Osteocyte (in vitro differentiated cells): ENCODE results near the gene PRSS12. TPM values are rescaled to one million over a fixed set of nuclear protein-coding genes. Genes with fewer than 3 reads are reported as not detected.

ENCODE experiments used
- DNase-seq: peaks from one replicate; pipeline ENCODE4 v3.0.0; 2021; ENCODE audit warnings: mixed read lengths; ENCODE audit not compliant: unreplicated experiment; ENCODE audit errors: extremely low spot score
- H3K27ac Mint-ChIP-seq: one replicate; pipeline ENCODE4 v1.8.0; 2021; ENCODE audit warnings: mild to moderate bottlenecking, mixed read lengths; ENCODE audit not compliant: unreplicated experiment
- H3K27me3 Mint-ChIP-seq: one replicate; pipeline ENCODE4 v1.8.0; 2021; ENCODE audit warnings: mixed read lengths; ENCODE audit not compliant: unreplicated experiment
- H3K36me3 Mint-ChIP-seq: one replicate; pipeline ENCODE4 v1.8.0; 2021; ENCODE audit warnings: mixed read lengths; ENCODE audit not compliant: unreplicated experiment
- H3K4me1 Mint-ChIP-seq: one replicate; pipeline ENCODE4 v1.8.0; 2021; ENCODE audit warnings: mixed read lengths; ENCODE audit not compliant: unreplicated experiment
- H3K4me3 Mint-ChIP-seq: one replicate; pipeline ENCODE4 v1.8.0; 2021; ENCODE audit warnings: mild to moderate bottlenecking, moderate library complexity, mixed read lengths; ENCODE audit not compliant: unreplicated experiment
- H3K9me3 Mint-ChIP-seq: one replicate; pipeline ENCODE4 v1.8.0; 2021; ENCODE audit warnings: mixed read lengths; ENCODE audit not compliant: unreplicated experiment
- total RNA-seq: library from RNA; stranded (reverse); gene quantifications from 2 replicates; pipeline ENCODE4 v1.2.1, GENCODE V29; 2021
- TF ChIP-seq, protein P1 (sequence below): fragments of 200-600 bp; sonication (generic); IDR thresholded peaks from 2 replicates; pipeline ENCODE4 v1.5.0; 2021; ENCODE audit warnings: antibody characterized with exemption, mild to moderate bottlenecking, moderate library complexity

PRSS12 gene
- total RNA-seq, 1 donor from 2014 or later, result 15.3 TPM

GRCh38 chr4:118351851-118352827, 664 bp downstream of the PRSS12 start:
- peak overlapping the region; percentile 75 for H3K4me3 Mint-ChIP-seq
- DNase-seq, result no peak
- TF ChIP-seq, protein P1, sequence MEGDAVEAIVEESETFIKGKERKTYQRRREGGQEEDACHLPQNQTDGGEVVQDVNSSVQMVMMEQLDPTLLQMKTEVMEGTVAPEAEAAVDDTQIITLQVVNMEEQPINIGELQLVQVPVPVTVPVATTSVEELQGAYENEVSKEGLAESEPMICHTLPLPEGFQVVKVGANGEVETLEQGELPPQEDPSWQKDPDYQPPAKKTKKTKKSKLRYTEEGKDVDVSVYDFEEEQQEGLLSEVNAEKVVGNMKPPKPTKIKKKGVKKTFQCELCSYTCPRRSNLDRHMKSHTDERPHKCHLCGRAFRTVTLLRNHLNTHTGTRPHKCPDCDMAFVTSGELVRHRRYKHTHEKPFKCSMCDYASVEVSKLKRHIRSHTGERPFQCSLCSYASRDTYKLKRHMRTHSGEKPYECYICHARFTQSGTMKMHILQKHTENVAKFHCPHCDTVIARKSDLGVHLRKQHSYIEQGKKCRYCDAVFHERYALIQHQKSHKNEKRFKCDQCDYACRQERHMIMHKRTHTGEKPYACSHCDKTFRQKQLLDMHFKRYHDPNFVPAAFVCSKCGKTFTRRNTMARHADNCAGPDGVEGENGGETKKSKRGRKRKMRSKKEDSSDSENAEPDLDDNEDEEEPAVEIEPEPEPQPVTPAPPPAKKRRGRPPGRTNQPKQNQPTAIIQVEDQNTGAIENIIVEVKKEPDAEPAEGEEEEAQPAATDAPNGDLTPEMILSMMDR, result no peak
- peak overlapping the region; percentile 50 for H3K27ac Mint-ChIP-seq
- no peaks in the 10 kb centered on the region for H3K9me3 Mint-ChIP-seq
- H3K36me3 Mint-ChIP-seq, result no peaks in the 10 kb centered on the region
- H3K4me1 Mint-ChIP-seq, result peaks cover 36% of the 10 kb centered on the region
- H3K27me3 Mint-ChIP-seq, result no peaks in the 10 kb centered on the region

GRCh38 chr4:118350961-118351360, 1.8 kb downstream of the PRSS12 start:
- Mint-ChIP-seq H3K9me3 (no peaks in the 10 kb centered on the region), H3K4me3 (peak overlapping the region; percentile 23), H3K36me3 (no peaks in the 10 kb centered on the region), H3K4me1 (peaks cover 36% of the 10 kb centered on the region), H3K27ac (no peak overlapping the region), H3K27me3 (no peaks in the 10 kb centered on the region)
- TF ChIP-seq, protein P1, result no peak
- DNase-seq, result no peak

DNA sequence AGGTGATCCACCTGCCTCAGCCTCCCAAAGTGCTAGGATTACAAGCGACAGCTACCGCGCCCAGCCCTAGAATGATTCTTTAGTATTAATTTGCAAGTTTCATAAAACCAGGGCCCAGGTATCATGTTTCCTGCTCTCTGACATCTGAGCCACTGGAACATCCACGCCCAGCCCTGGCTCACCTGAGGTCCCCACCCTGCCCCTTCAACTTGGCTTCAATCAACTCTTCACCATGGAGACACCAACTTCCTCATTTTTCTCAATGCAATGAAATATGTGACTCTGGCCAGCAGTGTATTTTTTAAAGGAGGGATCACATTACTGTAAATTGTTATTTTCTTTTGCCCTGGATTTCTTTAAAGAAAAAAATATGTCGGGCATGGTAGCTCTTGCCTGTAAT, 3.9 kb downstream of the PRSS12 start:
- Mint-ChIP-seq H3K27me3 (no peaks in the 10 kb centered on the region), H3K36me3 (no peaks in the 10 kb centered on the region)

GRCh38 chr4:118346495-118346894, 6.3 kb downstream of the PRSS12 start:
- TF ChIP-seq, protein P1, result no peak
- DNase-seq, result no peak
- Mint-ChIP-seq H3K4me3 (no peak overlapping the region), H3K27me3 (no peaks in the 10 kb centered on the region), H3K4me1 (peaks cover 22% of the 10 kb centered on the region), H3K36me3 (no peaks in the 10 kb centered on the region), H3K9me3 (no peaks in the 10 kb centered on the region), H3K27ac (no peak overlapping the region)

More for the DNA sequence above, 3.9 kb downstream of the PRSS12 start:
- H3K27ac Mint-ChIP-seq, result peak overlapping the region; percentile 37
- peaks cover 31% of the 10 kb centered on the region for H3K4me1 Mint-ChIP-seq
- H3K9me3 Mint-ChIP-seq, result no peaks in the 10 kb centered on the region
- H3K4me3 Mint-ChIP-seq, result no peak overlapping the region
- TF ChIP-seq, protein P1, result no peak
- no peak for DNase-seq

- Mint-ChIP-seq H3K36me3 (no peaks in the 10 kb centered on the region), H3K4me1 (peaks cover 18% of the 10 kb centered on the region), H3K9me3 (no peaks in the 10 kb centered on the region), H3K27me3 (no peaks in the 10 kb centered on the region), H3K27ac (no peak overlapping the region), H3K4me3 (no peak overlapping the region)
- DNase-seq, result no peak
- TF ChIP-seq, protein P1, result no peak
Observed at GRCh38 chr4:118345813-118346212, 7.0 kb downstream of the PRSS12 start.
